Head of caudate nucleus (tissue), 42 donors: ENCODE results near the gene CEBPZOS.

Experiments used
- DNase-seq, 42 donors: peaks; one replicate each; pipeline versions ENCODE4 v3.0.0 to v3.0.0-alpha.2; 2020 to 2021; ENCODE audit warnings: mixed read lengths in 7 of 42
- intact Hi-C: fragments of 100-400 bp; cut with DNase I; formaldehyde crosslinking; loops from one replicate; pipeline ENCODE4 v1.15.0; 2022

The CEBPZOS gene

GRCh38 chr2:37196320-37197195 lies at the start of gene CEBPZOS:
CEBPZOS (plus strand) TSS chr2:37196496; CDS start chr2:37199705, 3,209 bp downstream.
- intact Hi-C loops: no loop called here
- peak; percentile 72 to 94 (median 86) for DNase-seq

- no peak for DNase-seq
- intact Hi-C loops: no loop called here
These were observed 48.0 kb upstream of the CEBPZOS start for GRCh38 chr2:37148325-37148724.

GRCh38 chr2:37149626-37150322 lies 46.5 kb upstream of the CEBPZOS start:
- no peak for DNase-seq
- intact Hi-C loops: no loop called here

GRCh38 chr2:37153224-37153623 lies 43.1 kb upstream of the CEBPZOS start:
- intact Hi-C loops: no loop called here

GRCh38 chr2:37154785-37155184 lies 41.5 kb upstream of the CEBPZOS start:
- DNase-seq: no peak
- intact Hi-C loops: no loop called here

More at GRCh38 chr2:37153224-37153623, 43.1 kb upstream of the CEBPZOS start:
- DNase-seq: no peak

- DNase-seq: peak in 39 of 42 donors; percentile 14 to 68 (median 45)
- intact Hi-C loops: no loop called here
These were observed 40.0 kb upstream of the CEBPZOS start for GRCh38 chr2:37156071-37156856.

GRCh38 chr2:37156857-37157714 lies 39.2 kb upstream of the CEBPZOS start, which contains the start of gene EIF2AK2:
EIF2AK2 (minus strand) TSS chr2:37156980; CDS start chr2:37147806, 9,174 bp downstream.
- peak; percentile 49 to 90 (median 80) for DNase-seq
- intact Hi-C loops: no loop called here

- no peak for DNase-seq
- intact Hi-C loops: no loop called here
These were observed 31.5 kb upstream of the CEBPZOS start for GRCh38 chr2:37164757-37165156.

GRCh38 chr2:37167636-37168180 lies 28.6 kb upstream of the CEBPZOS start:
- DNase-seq: no peak
- intact Hi-C loops: no loop called here

- DNase-seq: peak in 9 of 42 donors; percentile 15 to 63 (median 25)
- intact Hi-C loops: no loop called here
These were observed 27.9 kb upstream of the CEBPZOS start for GRCh38 chr2:37168217-37168981.

- intact Hi-C loops: no loop called here
- no peak for DNase-seq
These were observed 24.7 kb upstream of the CEBPZOS start for GRCh38 chr2:37171624-37171950.

GRCh38 chr2:37173741-37174140 lies 22.6 kb upstream of the CEBPZOS start:
- intact Hi-C loops: no loop called here
- DNase-seq: no peak

- no peak for DNase-seq
- intact Hi-C loops: no loop called here
These were observed 16.2 kb upstream of the CEBPZOS start for GRCh38 chr2:37180006-37180639.

- intact Hi-C loops: no loop called here
- DNase-seq: no peak
These were observed 15.7 kb upstream of the CEBPZOS start for GRCh38 chr2:37180640-37181039.

- intact Hi-C loops: no loop called here
- DNase-seq: no peak
These were observed 14.3 kb upstream of the CEBPZOS start for GRCh38 chr2:37181726-37182684.

- intact Hi-C loops: no loop called here
- no peak for DNase-seq
These were observed 7.7 kb upstream of the CEBPZOS start, which contains the start of gene SULT6B1 for GRCh38 chr2:37188570-37188969. SULT6B1 (minus strand) TSS chr2:37188670; CDS start chr2:37188640, 30 bp downstream.
